IgD-negative memory B cell (primary cell): ENCODE measurements around the gene NFS1. TPM values are rescaled to one million over a fixed set of nuclear protein-coding genes. Genes with fewer than 3 reads are reported as not detected.
"Not testable (repeated sequence)": the region's sequence is repeated elsewhere in the genome, so short reads cannot be mapped to it uniquely, and the experiment has no call there.

Experiments used
- H3K27ac Mint-ChIP-seq, 3 donors: one replicate each; pipeline ENCODE4 v1.8.0; 2020 to 2022; ENCODE audit warnings: mild to moderate bottlenecking in 3 of 3, mixed read lengths in 3 of 3, moderate library complexity in 1 of 3
- H3K27me3 Mint-ChIP-seq: one replicate; pipeline ENCODE4 v1.8.0; 2021; ENCODE audit warnings: mixed read lengths
- H3K36me3 Mint-ChIP-seq: one replicate; pipeline ENCODE4 v1.8.0; 2020; ENCODE audit warnings: mild to moderate bottlenecking, mixed read lengths
- H3K4me1 Mint-ChIP-seq, 3 donors: one replicate each; pipeline ENCODE4 v1.8.0; 2020 to 2022; ENCODE audit warnings: mixed read lengths in 3 of 3, mild to moderate bottlenecking in 1 of 3
- H3K4me3 Mint-ChIP-seq, 4 donors: one replicate each; pipeline ENCODE4 v1.8.0; 2020 to 2022; ENCODE audit warnings: mild to moderate bottlenecking in 4 of 4, mixed read lengths in 4 of 4, moderate library complexity in 3 of 4
- H3K9me3 Mint-ChIP-seq, 3 donors: one replicate each; pipeline ENCODE4 v1.8.0; 2020 to 2021; ENCODE audit warnings: mixed read lengths in 3 of 3, mild to moderate bottlenecking in 1 of 3
- polyA plus RNA-seq: library from polyadenylated mRNA; unstranded; fragments of 300-500 nt; fragmentation: Illumina TruSeq; gene quantifications from one replicate; pipeline ENCODE4 v1.2.3, GENCODE V29; 2021

The NFS1 gene
- polyA plus RNA-seq, 1 donor from 2014 or later, result 18.1 TPM

DNA sequence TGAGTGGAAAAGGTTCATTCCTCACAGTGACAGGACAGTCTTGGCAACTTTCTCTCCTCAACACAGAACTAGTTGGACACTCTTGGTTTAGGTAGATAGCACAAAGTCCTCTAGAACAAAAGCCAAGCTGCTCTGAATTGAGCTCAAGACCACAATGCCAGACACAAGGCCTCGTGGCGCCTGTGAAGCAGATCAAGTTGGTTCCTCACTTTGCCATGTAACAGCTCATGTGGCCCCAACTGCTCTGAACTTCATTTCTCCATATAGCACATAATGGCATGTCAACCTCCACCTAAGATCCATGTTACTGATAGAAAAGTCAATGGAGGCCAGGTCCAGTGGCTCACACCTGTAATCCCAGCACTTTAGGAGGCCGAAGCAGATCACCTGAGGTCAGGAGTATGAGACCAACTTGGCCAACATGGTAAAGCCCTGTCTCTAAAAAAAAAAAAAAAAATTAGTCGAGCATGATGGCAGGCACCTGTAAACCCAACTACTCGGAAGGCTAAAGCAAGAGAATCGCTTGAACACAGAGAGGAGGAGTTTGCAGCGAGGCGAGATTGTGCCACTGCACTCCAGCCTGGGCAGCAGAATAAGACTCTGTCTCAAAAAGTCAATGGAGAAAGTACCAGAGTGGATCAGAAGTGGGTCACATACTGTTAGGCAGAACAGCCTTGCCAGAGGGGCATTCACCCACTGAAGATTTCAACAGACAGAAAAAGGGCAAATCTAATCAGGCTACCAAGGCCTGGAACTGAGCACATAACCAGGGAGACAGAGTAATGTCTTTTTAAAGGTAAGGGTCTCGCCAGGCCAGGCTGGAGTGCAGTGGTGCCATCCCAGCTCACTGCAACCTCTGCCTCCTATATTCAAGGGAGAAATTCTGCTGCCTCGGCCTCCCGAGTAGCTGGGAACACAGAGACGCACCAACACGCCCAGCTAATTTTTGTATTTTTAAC, 21.3 kb upstream of the NFS1 start:
- Mint-ChIP-seq H3K27me3 (no peaks in the 10 kb centered on the region), H3K4me1 (peaks cover 8 to 16% (median 12%) of the 10 kb centered on the region in 3 donors), H3K27ac (peak overlapping the region in 1 of 3 donors; percentile 81), H3K4me3 (no peak overlapping the region), H3K36me3 (no peaks in the 10 kb centered on the region), H3K9me3 (no peaks in the 10 kb centered on the region)

DNA sequence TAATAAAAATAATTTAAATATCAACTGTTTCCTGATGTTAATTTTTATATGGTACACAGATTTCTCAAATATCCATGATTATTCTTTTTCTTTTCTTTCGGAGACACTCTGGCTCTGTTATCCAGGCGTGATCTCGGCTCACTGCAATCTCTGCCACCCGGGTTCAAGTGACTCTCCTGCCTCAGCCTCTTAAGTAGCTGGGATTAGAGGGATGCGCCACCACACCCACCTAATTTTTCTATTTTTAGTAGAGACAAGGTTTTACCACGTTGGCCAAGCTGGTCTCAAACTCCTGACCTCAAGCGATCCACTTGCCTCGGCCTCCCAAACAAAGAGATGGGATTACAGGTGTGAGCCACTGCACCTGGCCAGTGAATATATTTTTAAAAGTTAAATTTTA, 20.6 kb upstream of the NFS1 start:
- H3K4me3 Mint-ChIP-seq, result no peak overlapping the region
- H3K36me3 Mint-ChIP-seq, result no peaks in the 10 kb centered on the region
- H3K27me3 Mint-ChIP-seq, result no peaks in the 10 kb centered on the region
- H3K9me3 Mint-ChIP-seq, result no peaks in the 10 kb centered on the region
- H3K4me1 Mint-ChIP-seq, result peaks cover 8 to 20% (median 12%) of the 10 kb centered on the region in 3 donors
- H3K27ac Mint-ChIP-seq, result no peak overlapping the region

DNA sequence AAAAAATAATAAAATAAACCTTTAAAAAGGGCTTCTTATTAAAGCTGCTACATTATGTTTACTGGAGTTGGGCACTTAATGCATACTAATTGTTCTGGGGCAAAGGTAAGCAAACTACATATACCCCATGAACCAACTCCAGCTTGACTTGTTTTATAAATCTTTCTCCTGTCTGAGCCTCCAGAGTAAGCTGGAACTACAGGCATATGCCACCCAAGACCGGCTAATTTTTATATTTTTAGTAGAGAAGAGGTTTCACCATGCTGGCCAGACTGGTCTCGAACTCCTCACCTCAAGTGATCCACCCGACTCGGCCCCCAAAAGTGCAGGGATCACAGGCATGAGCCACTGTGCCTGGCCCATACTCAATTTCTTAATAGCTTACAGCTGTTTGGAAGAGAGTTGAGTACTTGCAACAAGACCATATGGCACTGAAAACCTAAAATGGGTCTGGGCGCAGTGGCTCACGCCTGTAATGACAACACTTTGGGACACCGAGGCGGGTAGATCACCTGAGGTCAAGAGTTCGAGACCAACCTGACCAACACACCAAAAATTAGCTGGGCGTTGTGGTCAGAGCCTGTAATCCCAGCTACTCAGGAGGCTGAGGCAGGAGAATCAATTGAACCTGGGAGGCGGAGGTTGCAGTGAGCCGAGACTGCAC, 20.0 kb upstream of the NFS1 start:
- Mint-ChIP-seq H3K36me3 (no peaks in the 10 kb centered on the region), H3K9me3 (no peaks in the 10 kb centered on the region), H3K4me3 (no peak overlapping the region), H3K27ac (peak overlapping the region in 1 of 3 donors; percentile 42), H3K4me1 (peaks cover 9 to 24% (median 14%) of the 10 kb centered on the region in 3 donors), H3K27me3 (no peaks in the 10 kb centered on the region)

DNA sequence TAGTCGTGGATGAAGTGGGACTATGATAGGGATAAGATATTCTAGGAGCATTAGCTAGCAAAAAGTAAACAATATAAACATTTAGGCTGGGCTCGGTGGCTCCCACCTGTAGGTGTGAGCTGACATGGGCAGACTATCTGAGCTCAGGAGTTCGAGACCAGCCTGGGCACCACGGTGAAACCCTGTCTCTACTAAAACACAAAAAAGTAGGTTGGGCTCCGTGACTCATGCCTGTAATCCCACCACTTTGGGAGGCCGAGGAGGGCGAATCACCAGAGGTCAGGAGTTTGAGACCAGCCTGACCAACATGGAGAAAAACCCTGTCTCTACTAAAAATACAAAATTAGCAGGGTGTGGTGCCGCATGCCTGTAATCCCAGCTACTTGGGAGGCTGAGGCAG, 19.2 kb upstream of the NFS1 start:
- Mint-ChIP-seq H3K4me1 (peaks cover 12 to 24% (median 17%) of the 10 kb centered on the region in 3 donors), H3K27ac (peak overlapping the region in 1 of 3 donors; percentile 64)
- H3K36me3 Mint-ChIP-seq, H3K4me3 Mint-ChIP-seq, H3K9me3 Mint-ChIP-seq, H3K27me3 Mint-ChIP-seq: not testable (repeated sequence)

DNA sequence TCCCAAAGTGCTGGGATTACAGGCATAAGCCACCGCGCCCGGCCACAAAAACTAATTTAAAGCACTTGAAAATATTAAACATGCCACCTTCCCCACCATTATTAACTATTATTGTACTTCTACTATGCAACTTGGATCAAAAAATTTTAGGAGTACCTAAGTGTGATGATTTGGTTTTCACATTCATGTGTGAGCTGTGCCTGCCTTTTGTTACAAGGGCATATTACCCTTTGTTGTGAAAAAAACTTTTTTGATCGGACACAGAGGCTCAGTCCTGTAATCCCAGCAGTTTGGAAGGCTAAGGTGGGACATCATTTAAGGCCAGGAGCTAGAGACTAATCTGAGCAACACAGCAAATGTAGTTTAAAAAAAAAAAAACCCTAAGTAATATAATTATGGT, 17.2 kb upstream of the NFS1 start:
- peaks cover 14 to 30% (median 18%) of the 10 kb centered on the region in 3 donors for H3K4me1 Mint-ChIP-seq
- H3K9me3 Mint-ChIP-seq, result no peaks in the 10 kb centered on the region
- H3K27ac Mint-ChIP-seq, result peak overlapping the region in 1 of 3 donors; percentile 79
- no peak overlapping the region for H3K4me3 Mint-ChIP-seq
- H3K27me3 Mint-ChIP-seq, result no peaks in the 10 kb centered on the region
- no peaks in the 10 kb centered on the region for H3K36me3 Mint-ChIP-seq

DNA sequence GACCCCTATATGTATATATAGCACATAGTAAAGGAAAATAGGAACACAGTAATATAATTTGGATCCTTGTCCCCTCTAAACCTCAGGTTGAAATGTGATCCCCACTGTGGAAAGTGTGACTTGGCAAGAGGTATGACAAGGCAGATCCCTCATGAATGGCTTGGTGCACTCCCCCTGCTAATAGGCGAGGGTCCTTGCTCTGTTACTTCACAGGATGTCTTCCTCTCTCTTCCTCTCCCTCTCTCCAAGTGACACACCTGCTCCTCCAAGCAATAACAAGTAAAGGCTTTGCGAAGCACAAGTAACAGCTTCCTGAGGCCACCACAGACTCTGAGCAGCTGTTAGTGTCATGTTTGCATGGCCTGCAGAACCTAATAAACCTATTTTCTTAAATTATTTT, 16.5 kb upstream of the NFS1 start:
- peak overlapping the region in 1 of 4 donors; percentile 37 for H3K4me3 Mint-ChIP-seq

DNA sequence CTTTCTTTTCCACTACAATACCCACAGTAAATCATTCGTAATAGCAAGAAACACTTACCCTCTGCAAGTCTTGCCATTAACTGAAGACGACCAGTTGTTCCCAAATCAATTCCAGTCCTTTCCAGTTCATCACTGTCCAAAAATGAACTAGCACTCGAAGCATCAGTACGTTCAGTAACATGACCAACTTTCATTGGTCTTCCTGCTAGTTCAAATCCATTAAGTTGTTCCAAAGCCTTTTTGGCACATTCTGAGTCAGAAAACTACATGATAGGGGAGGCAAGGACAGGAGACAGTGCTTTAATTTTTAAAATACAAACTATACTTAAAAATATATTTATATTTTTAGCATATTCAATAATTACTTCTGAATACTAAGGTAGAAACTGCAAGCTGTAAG, 15.0 kb upstream of the NFS1 start:
- H3K9me3 Mint-ChIP-seq, result no peaks in the 10 kb centered on the region
- no peaks in the 10 kb centered on the region for H3K36me3 Mint-ChIP-seq
- H3K27ac Mint-ChIP-seq, result peak overlapping the region; percentile 53 to 78 (median 76)
- no peaks in the 10 kb centered on the region for H3K27me3 Mint-ChIP-seq
- H3K4me3 Mint-ChIP-seq, result peak overlapping the region in 1 of 4 donors; percentile 41
- H3K4me1 Mint-ChIP-seq, result peaks cover 18 to 46% (median 29%) of the 10 kb centered on the region in 3 donors

More for the DNA sequence above, 16.5 kb upstream of the NFS1 start:
- peaks cover 16 to 36% (median 24%) of the 10 kb centered on the region in 3 donors for H3K4me1 Mint-ChIP-seq
- no peaks in the 10 kb centered on the region for H3K9me3 Mint-ChIP-seq
- peak overlapping the region in 2 of 3 donors; percentile 78 to 79 for H3K27ac Mint-ChIP-seq
- no peaks in the 10 kb centered on the region for H3K27me3 Mint-ChIP-seq
- H3K36me3 Mint-ChIP-seq, result no peaks in the 10 kb centered on the region

DNA sequence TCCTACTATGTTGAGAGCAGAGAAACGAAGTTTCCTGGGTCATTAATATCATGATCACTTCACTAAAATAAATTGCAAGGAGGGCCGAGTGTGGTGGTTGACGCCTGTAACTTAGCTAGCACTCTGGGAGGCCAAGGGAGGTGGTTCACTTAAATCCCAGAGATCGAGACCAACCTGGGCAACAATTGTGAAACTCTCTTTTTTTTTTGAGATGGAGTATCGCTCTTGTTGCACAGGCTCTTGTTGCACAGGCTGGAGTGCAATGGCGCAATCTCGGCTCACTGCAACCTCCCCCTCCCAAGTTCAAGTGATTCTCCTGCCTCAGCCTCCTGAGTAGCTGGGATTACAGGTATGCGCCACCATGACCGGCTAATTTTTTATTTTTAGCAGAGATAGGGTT, 14.0 kb upstream of the NFS1 start:
- not testable (repeated sequence) for H3K9me3 Mint-ChIP-seq, H3K27me3 Mint-ChIP-seq, H3K36me3 Mint-ChIP-seq
- Mint-ChIP-seq H3K27ac (peak overlapping the region; percentile 26 to 78 (median 76)), H3K4me3 (peak overlapping the region in 1 of 4 donors; percentile 43), H3K4me1 (peaks cover 20 to 50% (median 30%) of the 10 kb centered on the region in 3 donors)

DNA sequence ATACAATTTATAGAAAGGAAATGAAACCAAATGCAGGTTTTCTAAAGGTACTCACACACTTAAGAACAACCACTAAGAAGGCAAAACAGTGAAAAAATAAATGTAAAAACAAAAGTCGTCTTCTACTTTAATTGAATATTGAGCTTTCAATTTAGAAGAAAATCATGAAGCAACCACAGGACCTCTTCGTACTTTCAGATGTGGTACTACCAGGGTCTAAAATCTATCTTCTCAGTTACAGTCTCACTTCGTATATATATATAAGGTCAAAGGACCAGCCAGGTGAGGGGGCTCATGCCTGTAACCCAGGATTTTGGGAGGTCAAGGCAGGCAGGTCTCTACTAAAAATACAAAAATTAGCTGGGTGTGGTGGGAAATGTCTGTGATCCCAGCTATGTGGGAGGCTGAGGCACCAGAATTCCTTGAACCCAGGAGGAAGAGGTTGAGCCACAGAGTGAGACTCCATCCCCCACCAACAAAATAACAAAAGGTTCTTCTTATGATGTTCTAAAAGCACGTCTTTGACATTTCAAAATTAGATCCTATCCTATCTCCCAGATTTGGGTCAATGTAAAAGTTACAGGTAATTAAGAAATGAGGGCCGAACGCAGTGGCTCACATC, 12.5 kb upstream of the NFS1 start:
- H3K9me3 Mint-ChIP-seq, result no peaks in the 10 kb centered on the region
- peaks cover 20 to 45% (median 30%) of the 10 kb centered on the region in 3 donors for H3K4me1 Mint-ChIP-seq
- H3K27me3 Mint-ChIP-seq, result no peaks in the 10 kb centered on the region
- no peaks in the 10 kb centered on the region for H3K36me3 Mint-ChIP-seq
- peak overlapping the region; percentile 67 to 90 (median 87) for H3K27ac Mint-ChIP-seq
- peak overlapping the region in 2 of 4 donors; percentile 11 to 33 for H3K4me3 Mint-ChIP-seq

DNA sequence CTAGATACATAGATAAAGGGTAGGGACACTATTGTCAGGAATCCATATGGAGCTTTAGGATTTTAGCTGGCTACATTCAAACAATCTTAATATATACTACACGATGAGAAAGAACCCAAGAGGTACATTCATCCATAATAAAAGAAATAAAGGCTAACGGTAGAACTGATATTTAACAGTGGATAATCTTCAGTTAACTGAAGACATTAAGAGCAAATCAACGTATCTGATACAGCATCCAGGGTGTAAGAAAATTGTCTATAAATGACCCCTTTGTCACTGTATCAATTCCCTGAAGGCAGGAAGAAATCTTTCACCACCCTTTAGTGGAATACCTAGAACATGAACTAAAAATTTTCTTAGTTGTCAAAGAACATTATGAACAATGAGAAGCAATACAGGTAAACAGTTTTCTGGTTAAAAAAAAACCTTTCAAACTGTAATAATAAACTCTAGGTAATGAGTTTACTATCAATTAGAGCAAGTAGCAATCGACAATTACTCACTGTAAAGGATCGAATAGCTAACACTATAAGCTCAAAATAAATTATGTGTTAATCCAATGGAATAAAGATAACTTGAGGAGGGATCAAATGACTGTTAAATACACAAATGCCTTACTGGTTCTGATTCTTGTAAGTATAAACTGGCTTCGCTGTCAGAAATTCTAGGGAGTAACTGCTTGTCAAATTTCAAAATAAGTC, 11.9 kb upstream of the NFS1 start:
- H3K36me3 Mint-ChIP-seq, result no peaks in the 10 kb centered on the region
- H3K4me1 Mint-ChIP-seq, result peaks cover 20 to 45% (median 28%) of the 10 kb centered on the region in 3 donors
- no peaks in the 10 kb centered on the region for H3K9me3 Mint-ChIP-seq
- H3K27ac Mint-ChIP-seq, result peak overlapping the region; percentile 67 to 90 (median 87)
- H3K27me3 Mint-ChIP-seq, result no peaks in the 10 kb centered on the region
- H3K4me3 Mint-ChIP-seq, result peak overlapping the region in 2 of 4 donors; percentile 9 to 11

DNA sequence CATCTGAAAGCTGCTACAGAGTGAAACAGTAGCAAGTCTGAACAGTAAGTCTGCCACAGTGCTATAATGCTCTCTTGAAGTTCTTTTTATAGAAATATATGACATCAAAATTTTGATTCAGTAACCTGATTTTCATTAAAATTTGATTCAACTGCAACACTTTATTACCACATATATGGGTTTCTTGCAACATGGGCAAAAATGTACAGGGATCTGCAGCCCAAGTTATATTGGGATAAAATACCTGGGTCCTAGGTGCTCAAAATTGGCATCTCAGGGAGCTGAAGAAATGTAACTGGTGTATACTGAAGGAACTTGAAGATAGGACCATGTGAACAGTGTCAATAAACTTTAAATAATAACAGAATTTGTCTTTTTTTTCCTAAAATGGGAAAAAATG, 10.9 kb upstream of the NFS1 start:
- no peaks in the 10 kb centered on the region for H3K27me3 Mint-ChIP-seq
- H3K4me3 Mint-ChIP-seq, result no peak overlapping the region
- H3K4me1 Mint-ChIP-seq, result peaks cover 20 to 38% (median 25%) of the 10 kb centered on the region in 3 donors
- H3K9me3 Mint-ChIP-seq, result no peaks in the 10 kb centered on the region
- peak overlapping the region in 1 of 3 donors; percentile 18 for H3K27ac Mint-ChIP-seq
- H3K36me3 Mint-ChIP-seq, result no peaks in the 10 kb centered on the region

DNA sequence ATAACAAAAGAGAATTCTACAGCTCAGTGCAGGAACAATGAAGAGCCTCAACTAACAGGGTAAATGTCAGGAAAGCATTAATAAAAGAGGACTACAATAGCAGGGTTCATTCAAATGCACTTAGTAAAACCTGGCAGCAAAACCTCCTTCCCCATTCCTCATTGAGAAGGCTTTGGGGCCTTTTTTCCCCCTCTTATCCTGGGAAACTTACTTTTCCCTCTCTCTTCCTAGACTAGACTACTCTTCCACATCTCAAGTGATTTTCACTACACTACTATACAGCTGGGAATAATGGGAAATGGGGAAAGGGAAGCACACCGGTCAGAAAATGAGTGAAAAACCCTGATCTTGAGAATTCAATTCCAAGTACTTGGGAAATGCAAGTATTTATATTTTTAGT, 10.1 kb upstream of the NFS1 start:
- Mint-ChIP-seq H3K4me3 (peak overlapping the region in 1 of 4 donors; percentile 41), H3K36me3 (no peaks in the 10 kb centered on the region), H3K9me3 (no peaks in the 10 kb centered on the region), H3K27me3 (no peaks in the 10 kb centered on the region), H3K4me1 (peaks cover 20 to 34% (median 23%) of the 10 kb centered on the region in 3 donors), H3K27ac (peak overlapping the region; percentile 16 to 81 (median 54))

DNA sequence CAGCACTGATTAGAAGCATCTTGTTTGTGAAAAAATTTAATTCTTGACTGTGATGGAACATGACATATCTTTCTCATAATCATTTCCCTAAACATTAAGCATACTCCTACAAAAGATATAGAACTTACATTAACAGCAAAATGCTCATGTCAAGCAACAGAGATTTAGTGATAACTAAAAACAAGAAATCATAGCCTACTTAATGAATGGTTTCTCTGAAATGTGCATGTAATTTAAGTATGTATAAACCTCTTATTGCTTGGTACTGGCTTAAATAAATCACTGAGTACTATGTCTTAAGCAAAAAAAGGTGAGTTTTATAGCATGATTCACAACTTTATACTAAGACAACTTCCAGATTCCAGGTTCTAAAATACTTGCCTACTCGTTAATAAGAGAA, 9.3 kb upstream of the NFS1 start:
- Mint-ChIP-seq H3K4me1 (peaks cover 16 to 34% (median 19%) of the 10 kb centered on the region in 3 donors), H3K36me3 (no peaks in the 10 kb centered on the region), H3K27me3 (no peaks in the 10 kb centered on the region), H3K9me3 (no peaks in the 10 kb centered on the region), H3K4me3 (no peak overlapping the region), H3K27ac (no peak overlapping the region)
